NCI-H2196 (cell line): ENCODE measurements around the gene TSTD1.

Source experiments
- DNase-seq: peaks from one replicate; lab custom pipeline; 2025; ENCODE audit not compliant: unreplicated experiment; lab: John Stamatoyannopoulos, UW

Gene TSTD1

GRCh38 chr1:161038523-161039153, at the start of gene TSTD1:
Gene TSTD1, minus strand, starts transcription at chr1:161038964. Its CDS starts 75 bp downstream, at chr1:161038889.
- DNase-seq: peak; percentile 85

- DNase-seq: no peak
These were observed 47.7 kb upstream of the TSTD1 start for GRCh38 chr1:161086457-161086856.

- no peak for DNase-seq
These were observed 46.4 kb upstream of the TSTD1 start for GRCh38 chr1:161085165-161085564.

GRCh38 chr1:161084597-161084988, 45.8 kb upstream of the TSTD1 start:
- DNase-seq: no peak

GRCh38 chr1:161083748-161084596, 45.2 kb upstream of the TSTD1 start:
- no peak for DNase-seq

GRCh38 chr1:161082996-161083747, 44.4 kb upstream of the TSTD1 start:
- peak; percentile 74 for DNase-seq

- no peak for DNase-seq
These were observed 43.7 kb upstream of the TSTD1 start for GRCh38 chr1:161082483-161082882.

- no peak for DNase-seq
These were observed 42.8 kb upstream of the TSTD1 start for GRCh38 chr1:161081519-161081918.

GRCh38 chr1:161080441-161081405, 42.0 kb upstream of the TSTD1 start:
- DNase-seq: no peak

GRCh38 chr1:161079436-161080110, 40.8 kb upstream of the TSTD1 start:
- no peak for DNase-seq

- no peak for DNase-seq
These were observed 38.7 kb upstream of the TSTD1 start for GRCh38 chr1:161077426-161077825.

GRCh38 chr1:161076410-161076809, 37.6 kb upstream of the TSTD1 start:
- no peak for DNase-seq

GRCh38 chr1:161074676-161075368, 36.1 kb upstream of the TSTD1 start:
- DNase-seq: no peak

GRCh38 chr1:161073474-161074121, 34.8 kb upstream of the TSTD1 start:
- no peak for DNase-seq

GRCh38 chr1:161072751-161073449, 34.1 kb upstream of the TSTD1 start:
- no peak for DNase-seq

- DNase-seq: peak; percentile 26
These were observed 33.2 kb upstream of the TSTD1 start for GRCh38 chr1:161071886-161072371.

- no peak for DNase-seq
These were observed 32.0 kb upstream of the TSTD1 start for GRCh38 chr1:161070761-161071160.

GRCh38 chr1:161069731-161070270, 31.0 kb upstream of the TSTD1 start, which contains the start of gene ARHGAP30:
Gene ARHGAP30, minus strand, starts transcription at chr1:161069891. Its CDS starts 267 bp downstream, at chr1:161069624.
- DNase-seq: no peak
